ENCODE measurements around the gene PLA2G6. TPM values are rescaled to one million over a fixed set of nuclear protein-coding genes. Genes with fewer than 3 reads are reported as not detected.

PLA2G6 gene
- total RNA-seq, 1 donor from 2014 or later, result 54.1 TPM

DNA sequence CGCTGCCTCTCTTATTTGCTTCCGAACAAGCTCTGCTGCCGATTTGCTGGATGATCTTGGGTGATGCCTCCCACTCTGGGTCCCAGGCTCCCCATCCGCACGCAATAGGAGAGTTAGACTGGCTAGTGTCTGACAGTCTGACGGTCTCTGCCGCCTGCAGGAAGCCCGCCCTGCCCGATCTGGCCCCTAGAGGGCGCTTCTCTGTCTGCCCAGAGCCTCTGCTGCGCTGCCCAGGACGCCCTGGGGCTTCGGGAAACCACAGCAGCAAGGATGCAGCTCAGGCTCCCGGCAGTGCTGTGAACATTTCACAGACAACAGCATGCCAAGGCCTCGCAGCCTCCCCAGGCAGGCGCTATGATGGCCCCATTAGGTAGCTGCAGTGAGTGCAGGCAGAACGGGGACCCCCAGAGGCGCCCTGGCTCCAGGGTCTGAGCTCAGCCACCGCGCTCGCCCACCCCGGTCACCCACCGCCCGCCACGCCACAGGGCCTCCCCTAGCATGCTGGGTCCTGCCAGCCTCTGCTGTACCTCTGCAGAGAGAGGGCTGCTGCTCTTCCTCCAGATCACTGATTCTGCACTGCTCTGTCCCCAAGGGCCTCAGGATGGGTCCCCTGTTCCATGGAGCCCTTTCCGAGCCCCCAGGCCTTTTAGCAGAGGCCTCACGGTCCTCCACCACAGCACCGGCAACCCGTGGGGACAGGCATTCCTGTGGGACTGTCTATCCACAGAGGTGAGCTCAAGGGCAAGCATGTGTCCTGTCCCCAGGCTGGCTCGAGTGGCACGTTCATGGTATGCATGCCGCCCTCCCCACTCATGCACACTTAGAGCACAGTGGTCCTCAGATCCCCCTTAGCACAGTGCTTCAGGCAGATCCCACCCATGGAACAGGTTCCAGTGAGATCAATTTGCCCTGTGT, 66.9 kb downstream of the PLA2G6 start:
- DNase-seq (ENCODE audit: low spot score), result peak; percentile 94

- no peak for DNase-seq (ENCODE audit: low spot score)
These were observed 69.2 kb downstream of the PLA2G6 start for GRCh38 chr22:38112381-38112780.

GRCh38 chr22:38111925-38112355, 69.7 kb downstream of the PLA2G6 start:
- no peak for DNase-seq (ENCODE audit: low spot score)

DNA sequence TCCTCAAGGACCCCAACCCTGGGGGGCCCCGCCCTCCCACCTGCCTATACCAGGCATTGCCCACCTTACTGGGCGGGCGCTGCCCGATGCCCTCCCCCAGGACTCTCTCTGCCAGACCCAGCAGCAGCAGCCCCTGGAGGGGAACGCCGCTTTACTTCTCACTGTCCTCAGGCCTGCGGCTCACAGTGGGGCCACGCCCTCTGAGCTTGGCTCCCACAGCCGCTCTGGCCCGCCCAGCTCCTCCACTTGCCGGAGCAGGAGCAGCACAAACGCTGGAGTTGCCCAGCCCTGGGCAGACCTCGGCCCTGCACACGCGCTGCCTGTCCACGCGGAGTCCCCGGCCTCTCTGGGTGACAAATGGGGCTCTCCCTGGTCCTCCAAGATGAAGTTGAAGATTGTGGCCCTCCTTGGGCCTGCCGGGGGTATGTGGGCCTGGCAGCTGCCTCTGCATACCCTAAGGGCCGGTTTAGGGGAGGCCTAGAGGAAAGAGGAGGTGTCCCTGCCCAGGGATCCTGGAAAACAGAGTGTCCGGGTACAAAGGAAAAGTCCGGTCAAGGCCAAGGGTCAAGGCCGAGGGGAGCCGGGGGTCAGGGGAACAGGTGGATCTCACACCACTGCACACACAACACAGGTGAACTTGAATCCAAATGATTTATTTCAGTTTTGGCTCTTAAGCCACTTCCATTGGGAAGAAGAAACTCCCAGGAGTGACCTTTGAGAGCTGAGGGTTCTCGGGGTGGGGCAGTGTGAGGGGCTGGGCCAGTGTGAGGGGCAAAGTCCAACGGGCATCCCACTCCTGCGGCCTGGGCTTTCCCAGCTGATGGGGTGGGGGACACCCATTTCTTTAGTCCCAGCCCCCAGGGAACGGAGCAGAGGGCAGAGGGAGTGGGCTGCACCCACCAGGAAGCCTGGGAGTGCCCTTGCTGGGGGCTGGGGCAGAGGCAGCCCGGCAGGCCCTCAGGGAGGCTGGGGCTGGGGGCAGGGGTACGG, 70.5 kb downstream of the PLA2G6 start:
- DNase-seq (ENCODE audit: low spot score), result peak; percentile 90

DNA sequence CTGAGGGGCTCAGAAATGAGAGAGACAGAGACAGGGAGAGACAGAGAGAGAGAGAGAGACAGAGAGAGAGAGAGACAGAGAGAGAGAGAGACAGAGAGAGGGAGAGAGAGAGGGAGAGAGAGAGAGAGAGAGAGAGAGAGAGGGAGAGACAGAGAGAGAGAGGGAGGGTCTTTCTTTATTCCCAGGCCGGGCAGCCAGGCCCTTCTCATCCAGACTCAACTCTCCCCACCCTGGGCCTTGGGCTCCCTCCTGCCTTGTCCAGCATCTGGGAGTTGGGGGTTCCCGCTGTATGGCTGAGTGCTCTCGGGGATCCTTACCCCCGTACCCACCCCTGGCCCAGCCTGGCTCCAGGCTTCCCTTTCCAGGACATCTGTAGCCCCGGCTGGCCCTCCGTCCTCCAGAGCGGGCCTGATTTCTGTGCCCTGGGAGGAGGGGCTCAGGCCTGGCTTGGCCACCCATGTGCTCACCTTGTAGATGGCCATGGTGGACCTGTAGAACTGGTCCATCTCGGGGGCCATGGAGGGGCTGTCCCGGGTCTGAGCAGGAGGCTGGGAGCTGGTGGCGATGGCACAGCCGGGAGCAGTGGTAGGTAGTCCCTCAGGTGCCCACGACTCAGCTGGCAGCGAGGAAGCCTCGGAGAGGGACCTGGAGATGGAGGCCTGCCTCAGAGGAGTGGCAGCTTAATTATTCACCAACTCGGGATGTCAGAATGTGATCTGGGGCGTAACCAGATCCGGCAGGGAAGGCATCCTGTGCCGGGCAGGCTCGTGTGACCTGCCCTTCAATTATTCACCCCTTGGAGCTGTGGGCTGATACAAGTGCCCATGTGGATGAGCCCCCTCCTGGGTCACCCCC, 71.4 kb downstream of the PLA2G6 start, which contains the start of gene BAIAP2L2:
Gene BAIAP2L2, minus strand, starts transcription at position 677 of the 855 bp plus-strand sequence. Its CDS starts 159 bp downstream, at position 518.
- no peak for DNase-seq (ENCODE audit: low spot score)

DNA sequence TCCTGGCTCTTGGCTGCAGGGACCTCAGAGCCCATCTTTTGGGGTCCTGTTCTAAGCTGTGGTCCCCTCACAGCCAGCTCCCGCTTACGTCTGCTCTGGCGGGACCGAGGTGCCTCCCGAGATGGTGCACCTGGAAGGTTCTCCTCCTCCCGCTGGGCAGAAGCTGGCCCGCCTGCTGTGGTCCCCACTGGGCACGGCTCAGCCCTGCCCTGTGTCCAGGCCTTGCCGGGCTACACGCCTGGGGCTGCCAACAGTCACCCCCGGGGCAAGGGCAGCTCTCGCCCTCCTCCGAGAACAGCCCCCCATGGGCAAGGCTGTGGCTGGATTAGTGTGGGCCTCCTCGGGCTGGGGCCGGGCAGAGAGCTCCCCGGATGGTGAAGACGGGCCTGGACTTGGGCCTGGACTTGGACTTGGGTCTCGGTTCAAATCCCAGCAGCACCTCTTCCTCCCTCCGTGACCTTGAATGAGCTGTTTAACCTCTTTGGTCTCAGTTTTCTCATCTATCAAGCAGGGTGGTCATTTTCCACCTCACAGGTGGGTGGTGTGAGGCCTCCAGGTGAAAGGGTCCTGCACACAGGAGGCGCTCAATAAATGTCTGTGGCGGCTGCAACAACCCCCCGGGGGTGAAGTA, 72.1 kb downstream of the PLA2G6 start:
- no peak for DNase-seq (ENCODE audit: low spot score)

GRCh38 chr22:38108561-38109319, 72.9 kb downstream of the PLA2G6 start:
- DNase-seq (ENCODE audit: low spot score), result no peak

DNA sequence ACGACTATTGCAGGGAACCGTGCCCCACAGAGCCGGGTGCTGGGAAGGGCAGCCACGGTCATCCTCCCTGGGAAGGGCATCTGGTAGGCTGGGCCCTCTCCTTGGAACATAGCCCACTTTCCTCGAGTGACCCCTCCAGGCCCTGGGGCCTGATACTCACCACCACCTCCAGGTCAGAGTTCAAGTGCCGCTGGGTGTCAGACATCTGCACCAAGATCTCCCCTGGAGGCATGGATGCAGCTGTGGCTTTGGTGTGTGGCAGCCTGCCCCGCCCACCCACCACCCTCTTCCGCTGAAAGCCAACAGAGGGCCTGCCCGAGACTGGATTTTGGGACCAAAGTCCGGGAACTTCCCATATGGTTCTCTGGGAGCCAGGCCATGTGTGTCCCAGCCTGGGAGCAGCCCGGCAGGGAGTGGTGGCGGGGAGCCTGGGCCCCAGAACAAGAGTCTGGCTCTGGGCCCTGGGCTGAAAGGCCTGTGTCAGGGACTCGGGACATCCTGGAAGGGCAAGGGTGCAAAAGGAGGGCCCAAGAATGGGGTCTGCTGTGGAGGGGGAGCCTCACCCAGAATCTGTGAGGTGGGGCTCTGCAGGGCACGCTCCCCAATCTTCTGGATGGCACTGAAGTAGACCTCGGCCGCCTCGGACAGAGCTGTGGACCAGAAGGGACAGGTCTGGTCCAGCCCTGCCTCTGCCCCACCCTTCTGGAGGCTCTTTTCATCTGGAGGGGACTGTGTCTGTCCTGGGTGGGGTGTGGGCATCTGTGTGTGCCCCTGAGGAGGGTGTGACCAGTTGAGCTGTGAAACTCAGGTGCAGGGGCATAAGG, 73.7 kb downstream of the PLA2G6 start:
- DNase-seq (ENCODE audit: low spot score), result no peak

DNA sequence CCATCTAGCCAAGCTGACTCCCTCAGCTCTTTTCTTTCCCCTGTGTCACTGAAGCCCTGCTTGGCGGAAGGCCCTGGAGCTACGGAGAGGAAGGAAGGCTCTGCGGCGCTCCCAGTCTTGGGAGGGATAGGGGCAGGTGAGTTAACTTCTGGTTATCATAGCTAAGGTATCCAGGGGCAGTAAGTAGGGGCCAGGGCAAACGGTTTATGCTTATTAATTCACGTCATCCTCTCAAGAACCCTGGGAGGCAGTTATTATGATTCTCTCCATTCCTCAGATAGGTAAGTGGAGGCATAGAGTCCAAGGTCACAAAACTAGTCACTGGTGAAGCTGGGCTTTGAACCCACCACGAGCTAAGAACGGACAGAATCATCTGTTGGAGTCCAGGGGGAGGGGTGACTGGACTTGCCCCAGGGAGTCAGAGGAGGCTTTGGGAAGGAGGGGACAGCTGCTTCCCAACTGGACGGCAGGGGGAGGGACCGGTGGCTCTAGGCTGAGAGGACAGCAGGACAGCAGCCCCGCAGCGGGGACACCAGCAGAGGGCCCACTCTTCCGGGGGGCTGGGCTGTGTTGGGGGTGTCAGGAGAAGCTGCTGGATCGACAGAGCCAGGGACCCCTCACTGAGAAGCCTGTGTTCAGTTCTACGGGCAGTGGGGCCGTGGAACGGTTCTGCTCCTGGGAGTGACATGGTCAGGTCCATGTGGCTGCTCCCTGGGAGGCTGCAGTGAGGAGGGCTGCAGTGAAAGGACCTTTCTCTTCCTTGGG, 74.6 kb downstream of the PLA2G6 start:
- no peak for DNase-seq (ENCODE audit: low spot score)

DNA sequence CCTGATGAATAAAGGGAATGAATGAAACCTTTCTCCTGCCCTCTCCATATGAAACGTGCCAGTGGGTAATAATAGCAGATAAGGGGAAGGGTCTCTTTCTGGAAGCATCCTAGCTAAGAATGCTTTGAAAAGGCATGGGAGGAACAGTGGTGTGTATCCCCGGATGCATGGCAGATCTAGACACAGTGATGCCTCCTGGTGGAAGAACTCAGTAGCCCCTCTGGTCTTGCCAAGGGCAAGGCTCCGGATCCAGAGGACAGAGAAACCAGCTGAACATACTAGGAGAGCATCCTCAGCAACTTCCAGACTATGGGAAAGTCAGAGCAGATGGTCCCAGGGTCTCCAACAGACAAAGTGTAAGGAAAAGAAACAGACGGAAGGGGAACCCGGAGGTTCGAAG, 77.5 kb downstream of the PLA2G6 start:
- no peak for DNase-seq (ENCODE audit: low spot score)

- no peak for DNase-seq (ENCODE audit: low spot score)
These were observed 78.0 kb downstream of the PLA2G6 start for GRCh38 chr22:38103641-38104040.

GRCh38 chr22:38098410-38099249, 83.0 kb downstream of the PLA2G6 start:
- no peak for DNase-seq (ENCODE audit: low spot score)

DNA sequence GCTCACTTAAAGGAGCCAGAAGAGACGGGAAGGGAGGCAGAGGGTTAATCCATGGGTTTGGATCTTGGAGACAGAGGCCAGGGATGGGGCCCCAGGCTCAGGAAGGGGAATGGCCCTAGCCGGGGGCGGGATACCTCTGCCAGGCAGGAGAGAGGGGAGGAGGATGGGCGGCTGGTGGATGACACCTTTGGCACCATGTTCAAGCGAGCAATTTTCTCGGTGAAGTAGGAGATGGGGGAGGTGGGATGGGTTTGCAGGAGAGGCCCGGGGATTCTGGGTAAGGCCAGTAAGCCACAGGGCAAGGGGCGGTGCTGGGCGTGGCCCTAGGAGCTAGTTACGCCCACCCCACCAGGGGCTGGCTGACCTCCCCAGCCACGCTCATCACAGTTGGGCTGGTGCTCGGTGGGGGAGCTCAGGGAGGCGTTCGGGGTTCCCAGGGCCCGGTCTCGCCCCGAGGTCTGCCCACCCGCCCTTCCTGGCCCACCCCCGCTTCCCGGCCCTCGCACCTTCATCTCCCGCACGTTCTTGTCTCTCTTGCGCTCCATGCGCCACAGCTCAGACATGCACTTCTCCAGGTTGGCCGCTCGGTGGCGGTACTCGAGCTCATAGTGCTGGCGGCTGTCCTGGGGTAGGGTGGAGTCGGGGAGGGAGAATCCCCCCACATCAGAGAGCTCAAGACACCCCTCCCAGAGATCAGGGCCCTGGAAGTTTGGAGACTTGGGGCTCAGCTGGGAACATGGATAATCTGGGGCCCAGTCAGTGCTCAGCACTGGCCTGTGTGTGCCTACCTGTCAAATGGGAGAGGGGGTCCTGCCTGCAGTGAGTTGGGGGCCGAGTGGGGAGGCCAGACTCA, 83.8 kb downstream of the PLA2G6 start:
- DNase-seq (ENCODE audit: low spot score), result no peak

DNA sequence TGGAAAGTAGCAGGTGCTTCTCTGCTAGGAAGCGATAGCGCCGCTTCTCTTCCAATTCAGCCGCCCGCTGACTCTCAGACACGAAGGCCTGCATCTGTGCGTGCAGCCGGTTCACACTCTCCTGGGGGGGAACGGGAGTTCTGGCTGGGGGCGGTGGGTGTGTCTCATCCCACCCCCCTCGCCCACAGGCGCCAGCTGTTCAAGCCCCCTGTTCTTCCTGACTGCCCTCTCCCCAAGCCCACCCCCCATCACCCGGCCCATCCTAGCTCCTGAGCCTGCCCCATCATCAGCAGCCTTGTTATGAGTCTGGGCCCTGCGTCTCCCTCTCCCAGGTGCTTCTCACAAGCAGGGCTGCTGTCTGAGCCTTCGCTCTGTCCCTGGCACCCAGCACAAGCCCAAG, 84.6 kb downstream of the PLA2G6 start:
- DNase-seq (ENCODE audit: low spot score), result no peak

DNA sequence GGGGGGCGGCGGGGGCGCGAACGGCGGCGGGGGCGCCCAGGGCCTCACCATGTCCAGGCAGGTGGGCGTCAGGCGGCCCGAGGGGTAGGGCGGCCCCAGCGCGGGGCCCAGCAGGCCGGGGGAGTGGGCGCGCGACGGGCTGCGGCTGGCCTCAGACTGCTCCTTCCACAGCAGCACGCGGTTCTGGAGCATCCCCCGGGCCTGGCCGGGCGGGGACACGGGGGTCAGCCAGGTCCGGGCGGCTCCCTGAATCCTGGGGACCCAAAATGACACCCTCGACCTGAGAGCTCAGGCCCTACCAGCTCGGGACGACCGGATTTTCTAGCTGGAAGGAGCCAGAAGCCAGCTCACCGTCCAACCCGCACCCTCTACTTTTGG, 92.2 kb downstream of the PLA2G6 start:
- no peak for DNase-seq (ENCODE audit: low spot score)
